K562 (cell line): ENCODE measurements around the gene TBP. TPM values are rescaled to one million over a fixed set of nuclear protein-coding genes. Genes with fewer than 3 reads are reported as not detected.

Experiments
- ARID4B ChIP-seq: sonication (generic); formaldehyde crosslinking; IDR thresholded peaks from 2 replicates; pipeline ENCODE4 v1.8.0; 2022; ENCODE audit warnings: mild to moderate bottlenecking, missing genetic modification reagents
- ATF1 ChIP-seq, 2 experiments: fragments of 450-650 bp in 1 of 2; IDR thresholded peaks; 2 replicates each; pipeline ENCODE4 v1.6.1; 2016; ENCODE audit warnings: missing compliant biosample characterization in 1 of 2, missing genetic modification characterization in 1 of 2
- CGGBP1 ChIP-seq: fragments of 250-450 bp; sonication (Bioruptor Pico); IDR thresholded peaks from 2 replicates; pipeline ENCODE4 v1.9.0; 2021; ENCODE audit warnings: mild to moderate bottlenecking
- COPS2 ChIP-seq: fragments of 450-650 bp; conservative IDR thresholded peaks from 2 replicates; pipeline ENCODE4 v1.6.1; 2016; ENCODE audit warnings: mild to moderate bottlenecking, moderate library complexity
- CREM ChIP-seq: IDR thresholded peaks from 2 replicates; pipeline ENCODE4 v1.6.1; 2014; ENCODE audit warnings: antibody characterized with exemption, low read depth
- E2F8 ChIP-seq: fragments of 450-650 bp; IDR thresholded peaks from 2 replicates; pipeline ENCODE4 v1.7.1; 2018; ENCODE audit warnings: mild to moderate bottlenecking, low read depth; ENCODE audit not compliant: partially characterized antibody
- FOXK2 ChIP-seq, 2 experiments: fragments of 450-650 bp; IDR thresholded peaks in 1 of 2; conservative IDR thresholded peaks in 1 of 2; 2 replicates each; pipeline ENCODE4 v1.6.1; 2016; ENCODE audit warnings: low read depth in 2 of 2, mild to moderate bottlenecking in 1 of 2
- GTF2E2 ChIP-seq: fragments of 200-800 bp; sonication (Bioruptor generic); IDR thresholded peaks from 2 replicates; pipeline ENCODE4 v1.6.1; 2016; ENCODE audit warnings: missing genetic modification characterization, missing compliant biosample characterization
- KDM2B ChIP-seq: fragments of 250-450 bp; sonication (Bioruptor Pico); IDR thresholded peaks from 2 replicates; pipeline ENCODE4 v1.8.0; 2021; ENCODE audit warnings: mild to moderate bottlenecking, moderate library complexity
- NR2C2 ChIP-seq, 2 experiments: fragments of 200-800 bp in 1 of 2; sonication (Bioruptor generic) in 1 of 2; sonication (generic) in 1 of 2; formaldehyde crosslinking in 1 of 2; IDR thresholded peaks; 2 replicates each; pipeline versions ENCODE4 v1.6.1 to v1.8.0; 2016 to 2022; ENCODE audit warnings: mild to moderate bottlenecking in 1 of 2, missing compliant biosample characterization in 1 of 2, missing genetic modification characterization in 1 of 2, missing genetic modification reagents in 1 of 2
- PHF8 ChIP-seq: fragments of 200-600 bp; sonication (generic); IDR thresholded peaks from 2 replicates; pipeline ENCODE4 v1.6.1; 2012; ENCODE audit warnings: mixed run types, mild to moderate bottlenecking, inconsistent platforms, low read length, moderate library complexity, borderline replicate concordance
- PML ChIP-seq: IDR thresholded peaks from 2 replicates; pipeline ENCODE4 v1.6.1; 2012; ENCODE audit warnings: low read length, inconsistent platforms
- POLR2H ChIP-seq: IDR thresholded peaks from 2 replicates; pipeline ENCODE4 v1.6.1; 2016; ENCODE audit warnings: missing genetic modification characterization, low read depth, mild to moderate bottlenecking, control low read depth, missing compliant biosample characterization, moderate library complexity
- PPARD ChIP-seq: fragments of 250-450 bp; sonication (Bioruptor Pico); IDR thresholded peaks from 2 replicates; pipeline ENCODE4 v1.8.0; 2022; ENCODE audit warnings: inconsistent platforms, mild to moderate bottlenecking, moderate library complexity
- STAT5A ChIP-seq: IDR thresholded peaks from 2 replicates; pipeline ENCODE4 v1.6.1; 2012; ENCODE audit warnings: low read length, inconsistent platforms, borderline replicate concordance
- TARDBP ChIP-seq: fragments of 450-650 bp; IDR thresholded peaks from 2 replicates; pipeline ENCODE4 v1.6.1; 2016
- ZFP91 ChIP-seq: sonication (generic); formaldehyde crosslinking; IDR thresholded peaks from 2 replicates; pipeline ENCODE4 v1.8.0; 2022; ENCODE audit warnings: mild to moderate bottlenecking, missing genetic modification reagents
- polyA plus RNA-seq, 8 experiments: library from polyadenylated mRNA; depleted of rRNA in 4 of 8; stranded (reverse) in 5 of 8; unstranded in 3 of 8; fragments of >200 nt; fragmentation: Nextera tagmentation in 2 of 8; fragmentation: Illumina TruSeq in 1 of 8; extraction: Ambion mirVana in 2 of 8; extraction: Trizol in 1 of 8; gene quantifications; 2 replicates each; pipeline versions ENCODE4 v1.2.1 to v1.2.3, GENCODE V29; 2011 to 2014; ENCODE audit warnings: inconsistent platforms in 1 of 8, missing spikeins in 1 of 8
- total RNA-seq, 7 experiments: library from RNA; depleted of rRNA in 6 of 7; stranded (reverse); fragments of >200 nt in 6 of 7; fragmentation: Illumina TruSeq in 2 of 7; extraction: Trizol in 2 of 7; gene quantifications; 2 replicates each; pipeline versions ENCODE4 v1.2.1 to v1.2.3, GENCODE V29; 2011 to 2021; ENCODE audit warnings: low replicate concordance in 1 of 7

Gene TBP
- total and polyA plus RNA-seq, 9 of the 15 experiments (the other 6 are each of a cell fraction or from before 2014, with no cell fraction given), result 28.5 to 86.1 (median 39.5) TPM

GRCh38 chr6:170584181-170584953 lies 30.2 kb downstream of the TBP start, which contains the start of gene PDCD2 (continued):
- peak; percentile 98 for TF ChIP-seq ARID4B (CRISPR knock-in tag)
- 0 out of 2 replicates have a peak, but pooled peaks have one; percentile 31 for TF ChIP-seq CGGBP1 (CRISPR knock-in tag)
- TF ChIP-seq NR2C2 (CRISPR knock-in tag; IDR thresholded peaks at IDR 0.05), result peak; percentile 55; the same call in 1 of the 2 replicates
- TF ChIP-seq NR2C2 (tag; IDR thresholded peaks at IDR 0.05), result peak; percentile 57; the same call in 1 of the 2 replicates
- TF ChIP-seq POLR2H (tag), result 0 out of 2 replicates have a peak, but pooled peaks have one; percentile 68
- peak in 1 of 2 experiments; percentile 32; a peak in 3 of 4 replicates for TF ChIP-seq FOXK2 (conservative IDR thresholded peaks at IDR 0.05 in 1 of 2, IDR thresholded peaks at IDR 0.05 in 1 of 2; ENCODE audit: low read depth in 2 of 2)
- peak; percentile 30 for TF ChIP-seq PML
- 0 out of 2 replicates have a peak, but pooled peaks have one; percentile 35 for TF ChIP-seq ATF1 (CRISPR knock-in tag; IDR thresholded peaks at IDR 0.05)
- peak; percentile 90 for TF ChIP-seq ATF1 (tag; IDR thresholded peaks at IDR 0.05)
- TF ChIP-seq PPARD (CRISPR knock-in tag), result no peak
- no peak for TF ChIP-seq STAT5A
- no peak for TF ChIP-seq GTF2E2 (tag)
- peak; percentile 94 for TF ChIP-seq CREM
- TF ChIP-seq ZFP91, result peak; percentile 57; the same call in 1 of the 2 replicates
- TF ChIP-seq KDM2B (CRISPR knock-in tag), result no peak
- TF ChIP-seq E2F8, result peak; percentile 81
- peak; percentile 97; the same call in 1 of the 2 replicates for TF ChIP-seq PHF8
- TF ChIP-seq TARDBP, result peak; percentile 87
- TF ChIP-seq COPS2, result no peak
